ENCODE measurements around the gene ATPAF1.

ATPAF1 gene

GRCh38 chr1:46679789-46680573 lies 11.8 kb upstream of the ATPAF1 start:
- DNase-seq (ENCODE audit: extremely low read depth, low read depth), result no peak
- TF ChIP-seq CTCF (IDR thresholded peaks at IDR 0.05; ENCODE audit: low read depth, low read length), result no peak

- DNase-seq (ENCODE audit: extremely low read depth, low read depth), result no peak
- TF ChIP-seq CTCF (IDR thresholded peaks at IDR 0.05; ENCODE audit: low read depth, low read length), result no peak
These were observed 9.2 kb upstream of the ATPAF1 start for GRCh38 chr1:46677339-46677738.

GRCh38 chr1:46676531-46676930 lies 8.4 kb upstream of the ATPAF1 start:
- no peak for DNase-seq (ENCODE audit: extremely low read depth, low read depth)
- TF ChIP-seq CTCF (IDR thresholded peaks at IDR 0.05; ENCODE audit: low read depth, low read length), result no peak

GRCh38 chr1:46675549-46676314 lies 7.6 kb upstream of the ATPAF1 start:
- DNase-seq (ENCODE audit: extremely low read depth, low read depth), result no peak
- no peak for TF ChIP-seq CTCF (IDR thresholded peaks at IDR 0.05; ENCODE audit: low read depth, low read length)

- no peak for DNase-seq (ENCODE audit: extremely low read depth, low read depth)
- no peak for TF ChIP-seq CTCF (IDR thresholded peaks at IDR 0.05; ENCODE audit: low read depth, low read length)
These were observed 5.6 kb upstream of the ATPAF1 start for GRCh38 chr1:46673749-46674182.

GRCh38 chr1:46672696-46673095 lies 4.5 kb upstream of the ATPAF1 start:
- no peak for TF ChIP-seq CTCF (IDR thresholded peaks at IDR 0.05; ENCODE audit: low read depth, low read length)
- DNase-seq (ENCODE audit: extremely low read depth, low read depth), result no peak

- DNase-seq (ENCODE audit: extremely low read depth, low read depth), result no peak
- no peak for TF ChIP-seq CTCF (IDR thresholded peaks at IDR 0.05; ENCODE audit: low read depth, low read length)
These were observed 3.4 kb upstream of the ATPAF1 start, which contains the start of gene TEX38 for GRCh38 chr1:46671554-46671953. Gene TEX38 (plus strand): TSS chr1:46671854. CDS start chr1:46671935, 81 bp downstream.

Measured in AG09319 (cell line).